ENCODE measurements around the gene VWA8.
"Not testable (repeated sequence)": the region's sequence is repeated elsewhere in the genome, so short reads cannot be mapped to it uniquely, and the experiment has no call there.

Gene VWA8

GRCh38 chr13:41651413-41652058 is 309.4 kb downstream of the VWA8 start:
- H3K4me1 ChIP-seq (ENCODE audit: control extremely low read depth in 1 of 4, control insufficient read depth in 4 of 4, insufficient read depth in 4 of 4, low read length in 3 of 4): peaks cover 0 to 7% (median 0%) of the 10 kb centered on the region in 4 experiments
- H3K36me3 ChIP-seq (ENCODE audit: control insufficient read depth in 4 of 4, insufficient read depth in 4 of 4, low read length in 3 of 4): no peaks in the 10 kb centered on the region
- CTCF ChIA-PET: interaction anchor here (1.4 to 5.4 kb wide), 10 partner anchors 17 to 296 kb away, joined by 3 to 38 read pairs (median 6); no protein-coding TSS in a partner anchor
- H3K27me3 ChIP-seq (replicated peaks in 2 of 5; ENCODE audit: control insufficient read depth in 4 of 5, insufficient read depth in 5 of 5, low read length in 4 of 5): no peaks in the 10 kb centered on the region
- H3K27ac ChIP-seq (ENCODE audit: insufficient read depth in 1 of 2, low read depth in 1 of 2, low read length in 2 of 2, poor library complexity in 1 of 2, severe bottlenecking in 2 of 2): no peak overlapping the region
- POLR2A ChIA-PET: no interaction called here
- DNase-seq: no peak
- no peak overlapping the region for H3K4me3 ChIP-seq (ENCODE audit: control insufficient read depth in 1 of 7, extremely low read depth in 1 of 7, insufficient read depth in 4 of 7, low read depth in 2 of 7, low read length in 6 of 7)
- WGBS (ENCODE audit: insufficient coverage): 60% methylated on average over 1 of the region's 1 CpG
- no peaks in the 10 kb centered on the region for H3K9me3 ChIP-seq (ENCODE audit: control extremely low read depth in 1 of 5, control insufficient read depth in 4 of 5, insufficient read depth in 2 of 5, low read depth in 1 of 5, low read length in 4 of 5)

DNA sequence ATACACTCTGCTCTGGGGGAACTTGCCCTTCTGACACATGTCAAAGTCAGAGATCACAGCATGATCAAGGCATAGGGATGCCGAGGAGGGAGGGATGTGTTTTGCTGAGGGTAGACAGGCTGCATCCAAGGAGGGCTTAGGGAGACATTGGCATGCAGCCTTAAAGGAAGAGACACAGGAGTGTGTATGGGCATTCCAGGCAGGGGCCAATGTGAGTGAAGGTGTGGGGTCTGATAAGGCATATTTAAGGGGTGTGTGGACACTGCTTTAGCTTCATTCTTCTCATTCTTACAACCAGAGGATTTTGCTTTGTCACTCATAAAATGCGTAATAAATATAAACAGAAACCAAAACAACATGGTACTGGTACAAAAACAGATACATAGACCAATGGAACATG is 310.2 kb downstream of the VWA8 start:
- ChIA-PET POLR2A (no interaction called here), CTCF (interaction anchor here (0.7 to 5.4 kb wide), 6 partner anchors 11 to 460 kb away, joined by 3 to 38 read pairs (median 3); no protein-coding TSS in a partner anchor)
- no peaks in the 10 kb centered on the region for H3K9me3 ChIP-seq (ENCODE audit: control extremely low read depth in 1 of 5, control insufficient read depth in 4 of 5, insufficient read depth in 2 of 5, low read depth in 1 of 5, low read length in 4 of 5)
- H3K4me3 ChIP-seq (ENCODE audit: control insufficient read depth in 1 of 7, extremely low read depth in 1 of 7, insufficient read depth in 4 of 7, low read depth in 2 of 7, low read length in 6 of 7): no peak overlapping the region
- peaks cover 0 to 7% (median 0%) of the 10 kb centered on the region in 4 experiments for H3K4me1 ChIP-seq (ENCODE audit: control extremely low read depth in 1 of 4, control insufficient read depth in 4 of 4, insufficient read depth in 4 of 4, low read length in 3 of 4)
- H3K27me3 ChIP-seq (replicated peaks in 2 of 5; ENCODE audit: control insufficient read depth in 4 of 5, insufficient read depth in 5 of 5, low read length in 4 of 5): no peaks in the 10 kb centered on the region
- no CpG with 5 or more reads among the region's 2 CpGs for WGBS (ENCODE audit: insufficient coverage)
- no peak for DNase-seq
- no peaks in the 10 kb centered on the region for H3K36me3 ChIP-seq (ENCODE audit: control insufficient read depth in 4 of 4, insufficient read depth in 4 of 4, low read length in 3 of 4)
- no peak overlapping the region for H3K27ac ChIP-seq (ENCODE audit: insufficient read depth in 1 of 2, low read depth in 1 of 2, low read length in 2 of 2, poor library complexity in 1 of 2, severe bottlenecking in 2 of 2)

DNA sequence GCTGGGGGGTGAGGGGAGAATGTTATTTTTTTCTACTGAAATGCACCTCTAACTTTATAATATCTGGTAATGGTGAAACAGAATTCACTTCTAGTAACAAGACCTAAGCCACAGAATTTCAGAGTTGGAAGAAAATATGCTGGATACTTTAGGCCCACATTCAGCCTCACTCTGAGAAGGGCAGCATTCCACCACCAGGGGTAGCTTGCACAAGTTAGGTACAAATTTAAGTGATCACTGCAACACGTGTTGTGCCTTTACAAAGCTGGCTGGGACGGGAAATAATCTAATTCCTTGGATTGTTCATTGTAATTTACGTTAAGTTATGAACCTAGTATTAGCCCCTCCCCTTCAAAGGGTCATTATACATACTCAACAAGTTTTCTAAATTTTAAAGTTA is 311.2 kb downstream of the VWA8 start:
- CTCF ChIA-PET: interaction anchor here (0.7 to 5.4 kb wide), 8 partner anchors 9 to 461 kb away, joined by 3 to 38 read pairs (median 3); no protein-coding TSS in a partner anchor

DNA sequence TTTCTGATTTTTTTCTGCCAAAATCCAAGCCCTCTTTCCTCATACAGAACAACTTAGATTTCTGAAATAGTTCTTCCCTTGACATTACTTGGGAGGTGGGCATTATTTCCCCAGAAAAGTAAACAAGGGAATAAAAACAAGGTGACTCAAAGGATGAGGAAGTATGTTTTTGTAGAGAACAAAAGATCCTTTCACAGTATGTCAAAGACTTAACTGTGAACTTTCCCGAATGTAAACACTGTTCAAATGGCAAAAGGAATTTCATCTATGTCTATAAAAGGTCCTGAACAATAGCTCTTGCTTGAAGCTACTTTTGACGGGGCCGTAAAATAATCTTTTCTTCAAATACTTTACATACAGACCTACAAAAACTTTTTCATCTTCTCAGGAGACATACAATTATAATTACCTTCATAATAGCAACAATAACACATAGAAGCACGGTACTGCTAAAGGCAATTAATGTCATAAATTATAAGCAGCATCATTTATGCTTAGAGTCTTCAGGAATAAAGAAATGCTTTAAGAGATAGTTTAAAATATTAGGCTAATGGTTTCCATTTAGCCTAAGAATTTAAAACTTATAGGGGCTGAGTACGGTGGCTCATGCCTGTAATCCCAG is 312.5 kb downstream of the VWA8 start:
- H3K27ac ChIP-seq (ENCODE audit: insufficient read depth in 1 of 2, low read depth in 1 of 2, low read length in 2 of 2, poor library complexity in 1 of 2, severe bottlenecking in 2 of 2): no peak overlapping the region
- H3K36me3 ChIP-seq (ENCODE audit: control insufficient read depth in 4 of 4, insufficient read depth in 4 of 4, low read length in 3 of 4): peaks cover 0 to 2% (median 0%) of the 10 kb centered on the region in 4 experiments
- WGBS (ENCODE audit: insufficient coverage): 100% methylated on average over 1 of the region's 5 CpGs
- no peak overlapping the region for H3K4me3 ChIP-seq (ENCODE audit: control insufficient read depth in 1 of 7, extremely low read depth in 1 of 7, insufficient read depth in 4 of 7, low read depth in 2 of 7, low read length in 6 of 7)
- no peaks in the 10 kb centered on the region for H3K9me3 ChIP-seq (ENCODE audit: control extremely low read depth in 1 of 5, control insufficient read depth in 4 of 5, insufficient read depth in 2 of 5, low read depth in 1 of 5, low read length in 4 of 5)
- POLR2A ChIA-PET: no interaction called here
- CTCF ChIA-PET: interaction anchor here (1.2 to 1.8 kb wide), 2 partner anchors 184 to 239 kb away, joined by 3 to 4 read pairs; no protein-coding TSS in a partner anchor
- no peaks in the 10 kb centered on the region for H3K27me3 ChIP-seq (replicated peaks in 2 of 5; ENCODE audit: control insufficient read depth in 4 of 5, insufficient read depth in 5 of 5, low read length in 4 of 5)
- no peaks in the 10 kb centered on the region for H3K4me1 ChIP-seq (ENCODE audit: control extremely low read depth in 1 of 4, control insufficient read depth in 4 of 4, insufficient read depth in 4 of 4, low read length in 3 of 4)
- no peak for DNase-seq

More for the DNA sequence above, 311.2 kb downstream of the VWA8 start:
- Histone ChIP-seq H3K4me3 (ENCODE audit: control insufficient read depth in 1 of 7, extremely low read depth in 1 of 7, insufficient read depth in 4 of 7, low read depth in 2 of 7, low read length in 6 of 7) (no peak overlapping the region), H3K27me3 (replicated peaks in 2 of 5; ENCODE audit: control insufficient read depth in 4 of 5, insufficient read depth in 5 of 5, low read length in 4 of 5) (no peaks in the 10 kb centered on the region), H3K36me3 (ENCODE audit: control insufficient read depth in 4 of 4, insufficient read depth in 4 of 4, low read length in 3 of 4) (peaks cover 0 to 2% (median 0%) of the 10 kb centered on the region in 4 experiments), H3K27ac (ENCODE audit: insufficient read depth in 1 of 2, low read depth in 1 of 2, low read length in 2 of 2, poor library complexity in 1 of 2, severe bottlenecking in 2 of 2) (no peak overlapping the region), H3K9me3 (ENCODE audit: control extremely low read depth in 1 of 5, control insufficient read depth in 4 of 5, insufficient read depth in 2 of 5, low read depth in 1 of 5, low read length in 4 of 5) (no peaks in the 10 kb centered on the region), H3K4me1 (ENCODE audit: control extremely low read depth in 1 of 4, control insufficient read depth in 4 of 4, insufficient read depth in 4 of 4, low read length in 3 of 4) (peaks cover 0 to 3% (median 0%) of the 10 kb centered on the region in 4 experiments)
- WGBS (ENCODE audit: insufficient coverage): 83% methylated on average over 1 of the region's 3 CpGs
- DNase-seq: peak; percentile 4 to 36 (median 27)
- POLR2A ChIA-PET: no interaction called here

DNA sequence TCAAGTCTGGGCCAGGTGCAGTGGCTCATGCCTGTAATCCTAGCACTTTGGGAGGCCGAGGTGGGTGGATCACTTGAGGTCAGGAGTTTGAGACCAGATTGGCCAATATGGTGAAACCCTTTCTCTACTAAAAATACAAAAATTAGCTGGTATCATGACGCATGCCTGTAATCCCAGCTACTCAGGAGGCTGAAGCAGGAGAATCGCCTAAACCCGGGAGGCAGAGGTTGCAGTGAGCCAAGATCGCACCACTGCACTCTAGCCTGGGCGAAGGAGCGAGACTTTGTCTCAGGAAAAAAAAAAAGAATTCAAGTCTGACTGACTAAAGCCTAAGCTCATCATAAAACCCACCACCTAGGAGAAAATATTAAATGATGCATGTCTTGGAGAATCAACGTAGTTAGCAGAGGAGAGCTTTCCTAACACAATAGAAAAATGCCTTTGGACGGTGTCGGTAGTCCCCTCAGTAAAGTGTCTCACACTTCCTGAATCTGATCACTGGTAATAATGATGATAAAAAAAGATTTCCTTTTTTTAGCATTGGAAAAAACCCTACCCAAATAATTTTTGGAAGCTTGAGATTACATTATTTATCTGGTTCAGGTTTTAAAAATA is 313.1 kb downstream of the VWA8 start:
- CTCF ChIA-PET: interaction anchor here (1.2 to 1.8 kb wide), 4 partner anchors 18 to 317 kb away, joined by 3 to 4 read pairs (median 3); no protein-coding TSS in a partner anchor
- H3K36me3 ChIP-seq (ENCODE audit: control insufficient read depth in 4 of 4, insufficient read depth in 4 of 4, low read length in 3 of 4); H3K27ac ChIP-seq (ENCODE audit: insufficient read depth in 1 of 2, low read depth in 1 of 2, low read length in 2 of 2, poor library complexity in 1 of 2, severe bottlenecking in 2 of 2); H3K4me3 ChIP-seq (ENCODE audit: control insufficient read depth in 1 of 7, extremely low read depth in 1 of 7, insufficient read depth in 4 of 7, low read depth in 2 of 7, low read length in 6 of 7); DNase-seq; H3K4me1 ChIP-seq (ENCODE audit: control extremely low read depth in 1 of 4, control insufficient read depth in 4 of 4, insufficient read depth in 4 of 4, low read length in 3 of 4); H3K27me3 ChIP-seq (replicated peaks in 2 of 5; ENCODE audit: control insufficient read depth in 4 of 5, insufficient read depth in 5 of 5, low read length in 4 of 5); H3K9me3 ChIP-seq (ENCODE audit: control extremely low read depth in 1 of 5, control insufficient read depth in 4 of 5, insufficient read depth in 2 of 5, low read depth in 1 of 5, low read length in 4 of 5); POLR2A ChIA-PET: not testable (repeated sequence)
- 98% methylated on average over 6 of the region's 10 CpGs for WGBS (ENCODE audit: insufficient coverage)

DNA sequence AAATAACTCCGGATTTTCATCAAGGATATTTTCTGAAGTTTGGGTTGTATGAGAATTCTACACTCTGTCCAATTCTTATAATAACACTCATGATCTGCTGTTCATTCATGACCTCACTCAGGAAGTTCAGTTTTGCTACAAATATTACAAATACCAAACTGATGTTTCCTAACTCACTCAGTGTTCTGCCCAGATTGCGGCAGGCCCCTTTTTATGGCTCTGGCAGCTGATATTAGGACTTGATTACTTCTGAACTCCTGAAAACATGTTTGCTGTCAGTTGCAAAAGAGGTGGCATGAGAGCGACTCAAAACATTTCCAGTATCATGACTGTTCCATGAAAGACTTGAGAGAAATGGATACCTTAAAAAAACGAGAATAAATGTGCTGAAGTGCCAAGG is 315.6 kb downstream of the VWA8 start:
- no peaks in the 10 kb centered on the region for H3K4me1 ChIP-seq (ENCODE audit: control extremely low read depth in 1 of 4, control insufficient read depth in 4 of 4, insufficient read depth in 4 of 4, low read length in 3 of 4)
- H3K4me3 ChIP-seq (ENCODE audit: control insufficient read depth in 1 of 7, extremely low read depth in 1 of 7, insufficient read depth in 4 of 7, low read depth in 2 of 7, low read length in 6 of 7): no peak overlapping the region
- H3K27me3 ChIP-seq (replicated peaks in 2 of 5; ENCODE audit: control insufficient read depth in 4 of 5, insufficient read depth in 5 of 5, low read length in 4 of 5): no peaks in the 10 kb centered on the region
- H3K27ac ChIP-seq (ENCODE audit: insufficient read depth in 1 of 2, low read depth in 1 of 2, low read length in 2 of 2, poor library complexity in 1 of 2, severe bottlenecking in 2 of 2): no peak overlapping the region
- ChIA-PET POLR2A (no interaction called here), CTCF (interaction anchor here (0.7 kb wide), 1 partner anchor 49 kb away, joined by 4 read pairs; no protein-coding TSS in a partner anchor)
- H3K36me3 ChIP-seq (ENCODE audit: control insufficient read depth in 4 of 4, insufficient read depth in 4 of 4, low read length in 3 of 4): peaks cover 0 to 2% (median 0%) of the 10 kb centered on the region in 4 experiments
- WGBS (ENCODE audit: insufficient coverage): 92% methylated on average over 1 of the region's 4 CpGs
- H3K9me3 ChIP-seq (ENCODE audit: control extremely low read depth in 1 of 5, control insufficient read depth in 4 of 5, insufficient read depth in 2 of 5, low read depth in 1 of 5, low read length in 4 of 5): no peaks in the 10 kb centered on the region
- no peak for DNase-seq

DNA sequence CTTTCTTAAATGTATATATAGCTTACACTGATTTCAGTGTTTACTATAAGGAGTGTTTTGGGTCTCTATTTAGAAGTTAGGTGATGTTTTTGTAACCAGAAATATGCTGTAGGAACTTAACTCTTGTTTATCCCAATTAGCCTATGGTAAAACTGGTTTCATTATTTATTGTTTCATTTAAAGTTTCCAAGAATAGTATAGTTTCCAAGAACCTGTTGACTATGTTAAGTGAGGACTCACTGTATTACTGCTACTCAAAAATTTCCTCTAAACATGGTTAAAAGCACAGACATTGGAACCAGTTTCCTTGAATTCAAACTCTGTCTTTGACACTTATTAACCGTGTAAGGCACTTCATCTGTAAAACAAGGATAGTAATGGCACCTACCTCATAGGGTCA is 316.2 kb downstream of the VWA8 start:
- H3K4me1 ChIP-seq (ENCODE audit: control extremely low read depth in 1 of 4, control insufficient read depth in 4 of 4, insufficient read depth in 4 of 4, low read length in 3 of 4): no peaks in the 10 kb centered on the region
- H3K36me3 ChIP-seq (ENCODE audit: control insufficient read depth in 4 of 4, insufficient read depth in 4 of 4, low read length in 3 of 4): peaks cover 0 to 2% (median 0%) of the 10 kb centered on the region in 4 experiments
- H3K9me3 ChIP-seq (ENCODE audit: control extremely low read depth in 1 of 5, control insufficient read depth in 4 of 5, insufficient read depth in 2 of 5, low read depth in 1 of 5, low read length in 4 of 5): no peaks in the 10 kb centered on the region
- CTCF ChIA-PET: no interaction called here
- POLR2A ChIA-PET: no interaction called here
- no peak overlapping the region for H3K27ac ChIP-seq (ENCODE audit: insufficient read depth in 1 of 2, low read depth in 1 of 2, low read length in 2 of 2, poor library complexity in 1 of 2, severe bottlenecking in 2 of 2)
- no peaks in the 10 kb centered on the region for H3K27me3 ChIP-seq (replicated peaks in 2 of 5; ENCODE audit: control insufficient read depth in 4 of 5, insufficient read depth in 5 of 5, low read length in 4 of 5)
- WGBS (ENCODE audit: insufficient coverage): no CpG with 5 or more reads among the region's 1 CpG
- no peak for DNase-seq
- H3K4me3 ChIP-seq (ENCODE audit: control insufficient read depth in 1 of 7, extremely low read depth in 1 of 7, insufficient read depth in 4 of 7, low read depth in 2 of 7, low read length in 6 of 7): no peak overlapping the region

Measured in common myeloid progenitor, CD34-positive (primary cell).